ENCODE results near the gene FOXE3. TPM values are rescaled to one million over a fixed set of nuclear protein-coding genes. Genes with fewer than 3 reads are reported as not detected.

Gene FOXE3
- total RNA-seq, 3 donors from 2014 or later: 0.23 to 0.39 TPM; not detected in 1

- TF ChIP-seq CTCF (IDR thresholded peaks at IDR 0.05): peak; percentile 46
- no peaks in the 10 kb centered on the region for H3K4me1 ChIP-seq (ENCODE audit: low read depth)
- DNase-seq (peak in 1 of 3 donors; percentile 58), ATAC-seq (peak; percentile 56)
- no peaks in the 10 kb centered on the region for H3K36me3 ChIP-seq (ENCODE audit: low read depth)
- no peaks in the 10 kb centered on the region for H3K9me3 ChIP-seq
- H3K4me3 ChIP-seq: no peak overlapping the region
- intact Hi-C loops (cut with DNase I, micrococcal nuclease): no loop called here
Observed at GRCh38 chr1:47424336-47424982, 8.4 kb downstream of the FOXE3 start.

DNA sequence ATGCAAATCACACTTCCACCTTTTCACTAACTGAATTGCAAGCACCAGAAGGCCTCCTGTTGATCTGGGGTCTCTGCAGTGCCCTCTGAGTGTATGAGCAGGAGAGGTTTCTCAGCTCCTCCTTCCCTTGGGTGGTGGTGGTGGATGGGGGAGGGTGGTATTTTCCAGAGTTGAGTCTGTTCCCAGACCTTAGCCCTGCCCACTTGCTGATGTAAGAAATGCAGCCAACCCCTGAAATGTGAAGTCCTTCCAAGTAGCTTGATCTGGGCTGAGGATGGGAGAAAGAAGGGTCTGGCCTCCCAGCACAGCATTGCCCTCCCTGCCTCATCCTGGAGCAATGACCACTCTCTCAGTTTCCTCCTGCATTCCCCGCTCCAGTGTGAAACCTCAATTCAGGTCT is 15.4 kb downstream of the FOXE3 start:
- no peak for TF ChIP-seq CTCF (IDR thresholded peaks at IDR 0.05)
- H3K4me3 ChIP-seq: no peak overlapping the region
- no peak for DNase-seq
- peaks cover 12% of the 10 kb centered on the region for H3K4me1 ChIP-seq (ENCODE audit: low read depth)
- intact Hi-C loops (cut with DNase I, micrococcal nuclease): loop anchor here in 1 of 2 donors (5.0 kb wide), 1 partner anchor 276 kb away; no protein-coding TSS in a partner anchor
- no peak for ATAC-seq
- no peaks in the 10 kb centered on the region for H3K36me3 ChIP-seq (ENCODE audit: low read depth)
- H3K9me3 ChIP-seq: no peaks in the 10 kb centered on the region

DNA sequence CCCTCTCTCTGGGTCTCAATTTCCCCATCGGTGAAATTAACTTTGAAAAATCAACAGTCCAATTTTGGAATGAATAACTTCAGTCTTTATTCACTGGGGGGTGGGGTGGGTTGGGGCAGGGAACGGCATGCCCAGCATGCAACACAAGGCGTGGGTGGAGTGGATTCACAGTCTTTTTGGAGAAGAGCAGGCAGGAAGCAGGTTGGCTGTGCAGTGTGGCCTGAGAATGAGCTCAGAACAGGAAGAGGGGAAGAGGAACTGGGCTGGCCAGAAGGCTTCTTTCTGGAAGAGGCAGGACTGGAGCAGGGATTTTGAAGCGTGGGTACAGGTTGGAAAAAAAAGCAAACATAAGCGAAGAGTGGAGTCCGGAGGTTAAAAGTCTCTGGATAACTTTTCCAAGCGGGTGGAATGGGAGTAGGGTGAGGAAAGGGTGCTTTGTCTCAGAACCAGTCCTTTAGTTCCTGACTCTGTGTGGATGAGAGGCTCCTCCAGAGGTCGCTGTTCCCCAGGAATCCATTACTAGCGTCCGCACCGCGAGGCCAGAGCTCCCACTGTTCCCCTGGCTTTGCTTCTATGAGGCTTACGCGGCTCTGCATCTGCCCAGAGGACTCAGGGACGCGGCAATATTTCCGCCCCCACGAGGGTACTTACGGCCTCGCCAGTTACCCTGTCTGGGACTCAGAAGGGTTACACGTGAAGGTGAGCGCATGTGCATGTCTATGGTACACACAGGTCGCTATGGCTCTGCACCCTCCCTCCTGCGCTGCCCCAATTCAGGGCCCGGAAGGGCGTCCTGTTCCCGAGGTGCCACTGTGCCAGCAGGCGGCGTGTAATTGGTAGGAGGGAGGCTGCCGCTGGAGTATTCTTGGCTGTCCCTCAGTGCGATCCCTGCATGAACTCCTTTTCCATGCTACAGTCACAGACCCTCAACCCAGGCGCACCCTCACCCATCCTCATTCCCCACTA is 16.3 kb downstream of the FOXE3 start:
- DNase-seq (peak; percentile 84 to 95 (median 88)), ATAC-seq (peak; percentile 75)
- TF ChIP-seq CTCF (IDR thresholded peaks at IDR 0.05): peak; percentile 52
- H3K4me3 ChIP-seq: no peak overlapping the region
- H3K36me3 ChIP-seq (ENCODE audit: low read depth): no peaks in the 10 kb centered on the region
- peaks cover 12% of the 10 kb centered on the region for H3K4me1 ChIP-seq (ENCODE audit: low read depth)
- intact Hi-C loops (cut with DNase I, micrococcal nuclease): loop anchor here in 1 of 2 donors (5.0 kb wide), 1 partner anchor 275 kb away; no protein-coding TSS in a partner anchor
- no peaks in the 10 kb centered on the region for H3K9me3 ChIP-seq

GRCh38 chr1:47433037-47433421 is 16.9 kb downstream of the FOXE3 start:
- no peaks in the 10 kb centered on the region for H3K36me3 ChIP-seq (ENCODE audit: low read depth)
- no peak overlapping the region for H3K4me3 ChIP-seq
- ATAC-seq (no peak), DNase-seq (no peak)
- peaks cover 12% of the 10 kb centered on the region for H3K4me1 ChIP-seq (ENCODE audit: low read depth)
- TF ChIP-seq CTCF (IDR thresholded peaks at IDR 0.05): no peak
- H3K9me3 ChIP-seq: no peaks in the 10 kb centered on the region
- intact Hi-C loops (cut with DNase I, micrococcal nuclease): loop anchor here in 1 of 2 donors (5.0 kb wide), 1 partner anchor 274 kb away; no protein-coding TSS in a partner anchor

GRCh38 chr1:47433477-47434050 is 17.5 kb downstream of the FOXE3 start:
- no peak for TF ChIP-seq CTCF (IDR thresholded peaks at IDR 0.05)
- intact Hi-C loops (cut with DNase I, micrococcal nuclease): loop anchor here (2.0 to 5.0 kb wide), 2 partner anchors 274 to 293 kb away; no protein-coding TSS in a partner anchor
- no peak overlapping the region for H3K4me3 ChIP-seq
- H3K9me3 ChIP-seq: no peaks in the 10 kb centered on the region
- no peaks in the 10 kb centered on the region for H3K36me3 ChIP-seq (ENCODE audit: low read depth)
- peak in 2 of 3 donors; percentile 32 to 53 for DNase-seq
- no peak for ATAC-seq
- peaks cover 12% of the 10 kb centered on the region for H3K4me1 ChIP-seq (ENCODE audit: low read depth)

Measured in mucosa of descending colon (tissue), 3 donors.